MM.1S (cell line): Measurements from ENCODE around the gene TGFBR2.

Experiments
- DNase-seq: peaks from one replicate; pipeline ENCODE4 v3.0.0-alpha.2; 2015
- H2AFZ ChIP-seq: fragments of 300-600 bp; sonication (generic); 2 replicates; pipeline ENCODE4 v1.6.0; 2016; ENCODE audit warnings: antibody characterized with exemption, low read length
- H3F3A ChIP-seq: fragments of 300-600 bp; sonication (generic); 2 replicates; pipeline ENCODE4 v1.6.1; 2016; ENCODE audit warnings: mild to moderate bottlenecking, antibody characterized with exemption, low read length, moderate library complexity, mixed read lengths; ENCODE audit not compliant: insufficient read depth
- H3K27ac ChIP-seq: fragments of 300-600 bp; sonication (generic); 2 replicates; pipeline ENCODE4 v1.5.1; 2016; ENCODE audit warnings: mild to moderate bottlenecking, low read length
- H3K27me3 ChIP-seq: fragments of 300-600 bp; sonication (generic); replicated peaks from 2 replicates; pipeline ENCODE4 v1.6.0; 2016; ENCODE audit warnings: low read length; ENCODE audit not compliant: insufficient read depth
- H3K36me3 ChIP-seq: fragments of 300-600 bp; sonication (generic); replicated peaks from 2 replicates; pipeline ENCODE4 v1.6.1; 2016; ENCODE audit warnings: mild to moderate bottlenecking, low read length, mixed read lengths; ENCODE audit not compliant: insufficient read depth
- H3K4me1 ChIP-seq: fragments of 300-600 bp; sonication (generic); 2 replicates; pipeline ENCODE4 v1.6.1; 2016; ENCODE audit warnings: low read length, mixed read lengths
- H3K4me2 ChIP-seq: fragments of 300-600 bp; sonication (generic); 2 replicates; pipeline ENCODE4 v1.6.0; 2016; ENCODE audit warnings: low read depth, low read length
- H3K4me3 ChIP-seq: fragments of 300-600 bp; sonication (generic); 2 replicates; pipeline ENCODE4 v1.5.1; 2016; ENCODE audit warnings: low read length, mixed read lengths
- H3K79me2 ChIP-seq: fragments of 300-600 bp; sonication (generic); 2 replicates; pipeline ENCODE4 v1.6.1; 2016; ENCODE audit warnings: mixed run types, low read length, mixed read lengths
- H3K9ac ChIP-seq: fragments of 300-600 bp; sonication (generic); 2 replicates; pipeline ENCODE4 v1.6.1; 2016; ENCODE audit warnings: low read length, mixed read lengths
- H3K9me2 ChIP-seq: fragments of 300-600 bp; sonication (generic); replicated peaks from 2 replicates; pipeline ENCODE4 v1.6.1; 2016; ENCODE audit warnings: mild to moderate bottlenecking, low read length, mixed read lengths; ENCODE audit not compliant: insufficient read depth
- H3K9me3 ChIP-seq: fragments of 300-600 bp; sonication (generic); replicated peaks from 2 replicates; pipeline ENCODE4 v1.6.1; 2016; ENCODE audit warnings: mild to moderate bottlenecking, low read length, mixed read lengths; ENCODE audit not compliant: insufficient read depth
- H4K20me1 ChIP-seq: fragments of 300-600 bp; sonication (generic); 2 replicates; pipeline ENCODE4 v1.6.1; 2016; ENCODE audit warnings: mild to moderate bottlenecking, low read length, moderate library complexity, mixed read lengths; ENCODE audit not compliant: insufficient read depth
- EZH2 ChIP-seq: fragments of 300-600 bp; sonication (generic); optimal IDR thresholded peaks from 2 replicates; pipeline ENCODE3; 2017; ENCODE audit warnings: low read depth, mild to moderate bottlenecking, antibody characterized with exemption, low read length, mixed read lengths
- EZH2phosphoT487 ChIP-seq: fragments of 300-600 bp; sonication (generic); IDR thresholded peaks from 2 replicates; pipeline ENCODE4 v1.6.1; 2018; ENCODE audit warnings: antibody characterized with exemption, low read length
- TF ChIP-seq, protein P1 (sequence below): fragments of 300-600 bp; sonication (generic); IDR thresholded peaks from 2 replicates; pipeline ENCODE4 v1.5.1; 2016; ENCODE audit warnings: antibody characterized with exemption, low read length, mixed read lengths

Gene TGFBR2

DNA sequence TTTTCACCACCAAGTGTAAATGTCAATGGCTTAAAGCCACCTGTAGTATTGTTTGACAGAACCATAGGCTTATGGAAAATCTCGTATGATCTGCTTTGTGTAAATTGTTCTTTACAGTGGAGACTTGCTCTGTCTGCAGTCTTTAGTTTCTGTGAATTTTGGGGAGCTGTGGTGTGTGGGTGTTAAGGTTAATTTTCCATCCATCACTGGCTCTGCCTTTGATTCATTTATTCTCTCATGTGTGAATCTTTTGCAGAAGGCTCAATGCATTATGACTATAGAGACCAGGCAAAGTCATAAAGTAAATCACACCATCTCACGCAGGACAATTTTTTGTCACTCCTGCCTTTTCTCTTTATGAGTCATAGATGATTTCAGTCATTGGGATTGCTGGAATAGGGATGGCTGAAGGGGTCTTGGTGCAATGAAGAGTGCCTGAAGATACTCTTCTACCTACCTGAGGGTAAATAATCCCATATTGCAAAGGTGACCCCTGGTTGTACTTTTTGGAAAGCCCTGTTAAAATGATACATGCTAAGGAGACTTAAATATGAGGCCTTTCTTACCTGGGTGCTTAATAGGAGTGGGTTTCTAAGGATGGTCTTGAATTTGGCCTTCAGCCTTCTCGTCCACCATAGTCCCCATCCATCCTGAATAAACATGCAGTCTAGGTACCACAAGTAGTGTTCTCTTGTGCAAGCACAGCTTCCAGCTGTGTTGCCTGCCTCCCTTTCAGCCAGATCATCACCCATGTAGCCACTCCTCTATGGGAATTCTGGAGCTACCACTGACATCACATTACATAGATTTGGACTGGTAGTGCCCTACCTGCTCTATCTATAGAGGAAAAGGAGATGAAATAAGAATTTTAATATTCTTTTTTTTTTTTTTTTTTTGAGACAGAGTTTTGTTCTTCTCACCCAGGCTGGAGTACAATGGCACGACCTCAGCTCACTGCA, 14.3 kb downstream of the TGFBR2 start:
- no peak overlapping the region for H3K4me3 ChIP-seq
- no peak overlapping the region for H3K4me2 ChIP-seq
- no peaks in the 10 kb centered on the region for H4K20me1 ChIP-seq
- H2AFZ ChIP-seq, result no peak overlapping the region
- peaks cover 77% of the 10 kb centered on the region for H3K79me2 ChIP-seq
- no peaks in the 10 kb centered on the region for H3K9me2 ChIP-seq
- H3K36me3 ChIP-seq, result no peaks in the 10 kb centered on the region
- H3F3A ChIP-seq, result 0 out of 2 replicates have a peak, but pooled peaks cover 2% of the 10 kb centered on the region
- no peaks in the 10 kb centered on the region for H3K9me3 ChIP-seq
- TF ChIP-seq, protein P1, sequence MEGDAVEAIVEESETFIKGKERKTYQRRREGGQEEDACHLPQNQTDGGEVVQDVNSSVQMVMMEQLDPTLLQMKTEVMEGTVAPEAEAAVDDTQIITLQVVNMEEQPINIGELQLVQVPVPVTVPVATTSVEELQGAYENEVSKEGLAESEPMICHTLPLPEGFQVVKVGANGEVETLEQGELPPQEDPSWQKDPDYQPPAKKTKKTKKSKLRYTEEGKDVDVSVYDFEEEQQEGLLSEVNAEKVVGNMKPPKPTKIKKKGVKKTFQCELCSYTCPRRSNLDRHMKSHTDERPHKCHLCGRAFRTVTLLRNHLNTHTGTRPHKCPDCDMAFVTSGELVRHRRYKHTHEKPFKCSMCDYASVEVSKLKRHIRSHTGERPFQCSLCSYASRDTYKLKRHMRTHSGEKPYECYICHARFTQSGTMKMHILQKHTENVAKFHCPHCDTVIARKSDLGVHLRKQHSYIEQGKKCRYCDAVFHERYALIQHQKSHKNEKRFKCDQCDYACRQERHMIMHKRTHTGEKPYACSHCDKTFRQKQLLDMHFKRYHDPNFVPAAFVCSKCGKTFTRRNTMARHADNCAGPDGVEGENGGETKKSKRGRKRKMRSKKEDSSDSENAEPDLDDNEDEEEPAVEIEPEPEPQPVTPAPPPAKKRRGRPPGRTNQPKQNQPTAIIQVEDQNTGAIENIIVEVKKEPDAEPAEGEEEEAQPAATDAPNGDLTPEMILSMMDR, result no peak
- TF ChIP-seq EZH2 (no peak), EZH2phosphoT487 (no peak)
- H3K27ac ChIP-seq, result no peak overlapping the region
- no peaks in the 10 kb centered on the region for H3K27me3 ChIP-seq
- no peak for DNase-seq
- no peak overlapping the region for H3K9ac ChIP-seq
- peaks cover 16% of the 10 kb centered on the region for H3K4me1 ChIP-seq

DNA sequence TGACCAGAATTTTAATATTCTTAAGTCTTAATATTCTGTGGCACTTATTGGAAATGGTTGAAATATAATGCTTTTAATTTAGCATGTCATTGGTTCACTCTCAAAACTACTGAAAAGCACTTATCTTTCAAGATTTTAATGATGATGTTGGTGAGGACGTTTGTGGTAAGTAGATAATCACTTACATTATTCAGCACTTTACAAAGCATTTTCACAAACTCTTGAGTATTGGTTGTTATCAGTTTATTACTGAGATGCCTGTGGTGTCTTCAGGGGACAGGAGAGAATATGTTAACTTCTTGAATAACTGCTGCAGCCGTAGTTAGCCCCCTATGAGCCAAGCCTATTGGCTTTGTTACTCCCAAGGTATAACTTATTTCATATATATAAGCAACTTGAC, 15.2 kb downstream of the TGFBR2 start:
- H3K27ac ChIP-seq, result no peak overlapping the region
- H4K20me1 ChIP-seq, result no peaks in the 10 kb centered on the region
- no peaks in the 10 kb centered on the region for H3K27me3 ChIP-seq
- no peak for TF ChIP-seq EZH2phosphoT487
- no peak for TF ChIP-seq EZH2
- TF ChIP-seq, protein P1, result no peak
- peaks cover 77% of the 10 kb centered on the region for H3K79me2 ChIP-seq
- H3K36me3 ChIP-seq, result no peaks in the 10 kb centered on the region
- H3K9me2 ChIP-seq, result no peaks in the 10 kb centered on the region
- H3K4me3 ChIP-seq, result no peak overlapping the region
- no peak overlapping the region for H3K4me2 ChIP-seq
- 0 out of 2 replicates have a peak, but pooled peaks cover 2% of the 10 kb centered on the region for H3F3A ChIP-seq
- H3K9ac ChIP-seq, result no peak overlapping the region
- no peaks in the 10 kb centered on the region for H3K9me3 ChIP-seq
- DNase-seq, result no peak
- peaks cover 16% of the 10 kb centered on the region for H3K4me1 ChIP-seq
- H2AFZ ChIP-seq, result no peak overlapping the region

DNA sequence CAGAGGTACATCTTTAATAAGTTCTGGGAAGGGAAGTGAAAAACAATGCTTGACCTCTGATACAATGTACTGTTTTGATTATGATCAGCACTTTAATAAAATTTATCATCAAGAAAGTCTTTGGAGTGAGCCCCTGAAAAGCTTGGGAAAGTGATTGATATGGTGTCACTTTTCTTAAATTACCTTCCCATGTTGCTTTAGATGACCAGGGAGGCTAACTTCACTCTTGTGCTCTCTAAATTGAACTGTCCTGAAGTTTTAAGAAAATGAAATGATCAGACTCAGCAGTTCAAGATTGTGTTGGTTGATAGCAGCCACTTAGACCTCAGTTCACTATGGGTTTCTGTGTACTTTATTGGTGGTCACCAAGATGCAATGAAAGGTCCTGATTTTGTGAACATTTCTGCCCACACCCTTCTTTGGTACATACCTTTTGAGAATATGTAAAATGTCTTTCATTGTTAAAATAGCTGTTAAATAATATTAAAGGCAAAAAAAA, 15.7 kb downstream of the TGFBR2 start:
- no peaks in the 10 kb centered on the region for H3K9me2 ChIP-seq
- H4K20me1 ChIP-seq, result no peaks in the 10 kb centered on the region
- DNase-seq, result no peak
- no peaks in the 10 kb centered on the region for H3K27me3 ChIP-seq
- TF ChIP-seq, protein P1, result no peak
- TF ChIP-seq EZH2 (no peak), EZH2phosphoT487 (no peak)
- H3K4me2 ChIP-seq, result no peak overlapping the region
- no peak overlapping the region for H3K27ac ChIP-seq
- H3K79me2 ChIP-seq, result peaks cover 76% of the 10 kb centered on the region
- H3K9ac ChIP-seq, result no peak overlapping the region
- H3K36me3 ChIP-seq, result no peaks in the 10 kb centered on the region
- H2AFZ ChIP-seq, result no peak overlapping the region
- 0 out of 2 replicates have a peak, but pooled peaks cover 2% of the 10 kb centered on the region for H3F3A ChIP-seq
- H3K4me1 ChIP-seq, result peaks cover 16% of the 10 kb centered on the region
- no peaks in the 10 kb centered on the region for H3K9me3 ChIP-seq
- no peak overlapping the region for H3K4me3 ChIP-seq
